Stimulated activated naive CD8-positive, alpha-beta T cell treated with anti-CD3 and anti-CD28 coated beads, Interleukin-15, Interleukin-2, amounts not matched to agents 100 U/mL and 50 U/mL, for 24 hours (primary cell): ENCODE results near the gene RAPGEF2.
"Not testable (repeated sequence)": the region's sequence is repeated elsewhere in the genome, so short reads cannot be mapped to it uniquely, and the experiment has no call there.

ENCODE experiments used
- ATAC-seq: fragments of 150-1000 bp; cut with Tn5 transposase; one replicate; pipeline ENCODE4 v1.10.0; 2021
- DNase-seq: peaks from one replicate; pipeline ENCODE4 v3.0.0; 2021

Gene RAPGEF2

GRCh38 chr4:159315879-159316278 is 213.0 kb downstream of the RAPGEF2 start:
- DNase-seq, ATAC-seq: not testable (repeated sequence)

- ATAC-seq (no peak), DNase-seq (no peak)
These were observed 214.3 kb downstream of the RAPGEF2 start for GRCh38 chr4:159317203-159317602.

DNA sequence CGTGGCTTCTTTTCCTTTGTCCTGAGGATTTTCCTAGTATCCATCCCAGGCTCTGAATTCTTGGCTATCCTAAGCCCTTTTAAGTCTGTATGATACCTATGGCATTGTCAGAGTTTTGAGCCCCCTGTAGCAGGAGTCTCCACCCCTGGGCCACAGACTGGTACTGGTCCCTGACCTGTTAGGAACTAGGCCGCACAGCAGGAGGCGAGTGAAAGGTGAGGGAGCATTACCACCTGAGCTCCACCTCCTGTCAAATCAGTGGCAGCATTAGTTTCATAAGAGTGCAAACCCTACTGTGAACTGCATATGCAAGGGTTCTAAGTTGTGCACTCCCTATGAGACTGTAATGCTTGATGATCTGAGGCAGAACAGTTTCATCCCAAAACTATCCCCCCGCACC is 216.1 kb downstream of the RAPGEF2 start:
- ATAC-seq, result no peak
- no peak for DNase-seq

GRCh38 chr4:159326480-159326879 is 223.6 kb downstream of the RAPGEF2 start:
- DNase-seq (no peak), ATAC-seq (no peak)

- ATAC-seq (no peak), DNase-seq (no peak)
These were observed 225.9 kb downstream of the RAPGEF2 start for GRCh38 chr4:159328766-159329165.

- ATAC-seq (no peak), DNase-seq (no peak)
These were observed 231.6 kb downstream of the RAPGEF2 start for GRCh38 chr4:159334461-159334860.

DNA sequence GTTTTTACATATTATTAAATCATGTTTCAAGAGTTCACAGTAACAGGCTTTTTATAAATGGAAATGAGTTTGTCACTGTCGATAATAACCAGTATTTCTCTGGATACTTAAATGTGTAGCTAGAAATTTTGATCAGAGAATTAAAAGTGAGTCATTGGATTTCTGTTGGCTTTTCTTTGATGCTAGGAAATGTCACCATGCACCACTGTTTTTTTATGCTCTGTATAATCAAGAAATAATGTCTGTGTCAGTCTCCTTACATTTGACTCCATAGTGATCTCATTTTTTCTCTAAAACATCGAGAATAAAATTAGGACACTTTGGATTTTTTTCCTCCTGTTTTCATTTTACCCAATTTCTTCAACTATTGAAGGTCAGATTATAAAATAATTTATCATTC is 234.2 kb downstream of the RAPGEF2 start:
- ATAC-seq, result no peak
- no peak for DNase-seq

DNA sequence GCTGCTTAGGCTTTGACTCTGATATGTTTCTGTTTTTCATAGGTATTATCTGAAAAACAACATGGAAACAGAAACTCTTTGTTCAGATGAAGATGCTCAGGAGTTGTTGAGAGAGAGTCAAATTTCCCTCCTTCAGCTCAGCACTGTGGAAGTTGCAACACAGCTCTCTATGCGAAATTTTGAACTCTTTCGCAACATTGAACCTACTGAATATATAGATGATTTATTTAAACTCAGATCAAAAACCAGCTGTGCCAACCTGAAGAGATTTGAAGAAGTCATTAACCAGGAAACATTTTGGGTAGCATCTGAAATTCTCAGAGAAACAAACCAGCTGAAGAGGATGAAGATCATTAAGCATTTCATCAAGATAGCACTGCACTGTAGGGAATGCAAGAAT is 238.6 kb downstream of the RAPGEF2 start:
- DNase-seq, result no peak
- no peak for ATAC-seq

- ATAC-seq (no peak), DNase-seq (no peak)
These were observed 239.5 kb downstream of the RAPGEF2 start for GRCh38 chr4:159342374-159342773.

GRCh38 chr4:159343116-159343515 is 240.2 kb downstream of the RAPGEF2 start:
- ATAC-seq (no peak), DNase-seq (no peak)

- ATAC-seq (no peak), DNase-seq (no peak)
These were observed 242.0 kb downstream of the RAPGEF2 start for GRCh38 chr4:159344877-159345276.

DNA sequence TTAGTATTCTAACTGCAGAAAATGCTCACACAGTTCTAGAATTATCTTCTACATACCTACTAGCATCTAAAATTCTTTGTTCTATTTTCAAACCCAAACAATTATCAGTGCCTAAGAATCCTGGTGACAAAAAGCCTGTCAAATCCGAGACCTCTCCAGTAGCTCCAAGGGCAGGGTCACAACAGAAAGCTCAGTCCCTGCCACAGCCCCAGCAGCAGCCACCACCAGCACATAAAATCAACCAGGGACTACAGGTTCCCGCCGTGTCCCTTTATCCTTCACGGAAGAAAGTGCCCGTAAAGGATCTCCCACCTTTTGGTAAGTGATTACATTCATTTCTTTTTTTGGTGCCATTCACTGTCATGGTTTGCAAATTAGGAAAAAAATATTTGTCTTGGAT is 243.8 kb downstream of the RAPGEF2 start:
- ATAC-seq, result no peak
- DNase-seq, result no peak

- ATAC-seq (no peak), DNase-seq (no peak)
These were observed 244.9 kb downstream of the RAPGEF2 start for GRCh38 chr4:159347813-159348212.

DNA sequence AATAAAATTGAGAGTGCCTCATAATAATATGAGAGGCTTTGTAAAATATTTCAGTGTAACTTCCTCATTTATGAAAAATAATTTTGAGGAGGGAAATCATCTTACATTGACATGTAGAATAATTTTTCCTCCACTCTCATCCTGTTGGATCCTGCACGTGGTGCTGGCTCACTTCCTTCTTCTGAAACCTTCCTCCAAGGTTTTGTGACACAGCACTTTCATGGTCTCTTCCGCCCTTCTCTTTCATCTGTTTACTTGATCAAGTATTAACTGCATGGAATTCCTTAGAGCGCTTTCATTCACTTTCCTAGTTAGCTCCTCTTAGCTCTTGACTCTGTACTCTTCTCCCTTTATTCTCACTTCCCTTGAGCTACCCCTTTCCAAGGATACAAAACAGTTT is 246.5 kb downstream of the RAPGEF2 start:
- ATAC-seq, result no peak

GRCh38 chr4:159352609-159353008 is 249.7 kb downstream of the RAPGEF2 start:
- no peak for DNase-seq

More for the DNA sequence above, 246.5 kb downstream of the RAPGEF2 start:
- DNase-seq, result no peak

DNA sequence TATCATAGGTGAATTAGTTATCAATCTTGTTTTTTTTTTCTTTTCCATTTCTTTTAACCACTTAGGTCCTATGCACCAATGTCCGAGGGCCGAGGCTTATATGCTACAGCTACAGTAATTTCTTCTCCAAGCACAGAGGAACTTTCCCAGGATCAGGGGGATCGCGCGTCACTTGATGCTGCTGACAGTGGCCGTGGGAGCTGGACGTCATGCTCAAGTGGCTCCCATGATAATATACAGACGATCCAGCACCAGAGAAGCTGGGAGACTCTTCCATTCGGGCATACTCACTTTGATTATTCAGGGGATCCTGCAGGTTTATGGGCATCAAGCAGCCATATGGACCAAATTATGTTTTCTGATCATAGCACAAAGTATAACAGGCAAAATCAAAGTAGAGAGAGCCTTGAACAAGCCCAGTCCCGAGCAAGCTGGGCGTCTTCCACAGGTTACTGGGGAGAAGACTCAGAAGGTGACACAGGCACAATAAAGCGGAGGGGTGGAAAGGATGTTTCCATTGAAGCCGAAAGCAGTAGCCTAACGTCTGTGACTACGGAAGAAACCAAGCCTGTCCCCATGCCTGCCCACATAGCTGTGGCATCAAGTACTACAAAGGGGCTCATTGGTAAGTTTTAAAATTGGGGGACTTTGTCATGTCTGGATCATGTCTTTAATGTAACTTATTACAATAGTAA is 250.7 kb downstream of the RAPGEF2 start:
- no peak for DNase-seq

More at GRCh38 chr4:159352609-159353008, 249.7 kb downstream of the RAPGEF2 start:
- ATAC-seq, result no peak

DNA sequence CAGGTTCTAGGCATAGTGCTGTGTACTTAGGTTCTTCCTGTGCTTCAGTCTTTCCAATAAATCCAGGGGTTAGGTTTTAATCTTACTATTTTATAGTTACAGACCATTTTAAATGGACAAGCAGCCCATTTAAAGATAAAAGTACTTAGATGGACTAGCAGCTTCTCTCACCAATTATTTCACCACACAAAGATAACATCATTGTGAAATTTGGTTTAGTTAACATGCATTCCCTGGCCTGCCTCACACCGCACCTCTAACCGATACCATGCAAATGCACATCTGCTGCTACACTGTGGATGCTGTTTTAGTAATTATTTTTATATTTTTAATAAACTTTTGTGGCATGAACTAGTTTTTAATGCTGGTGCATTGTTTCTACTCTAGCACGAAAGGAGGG is 252.6 kb downstream of the RAPGEF2 start:
- ATAC-seq (no peak), DNase-seq (no peak)

More for the DNA sequence above, 250.7 kb downstream of the RAPGEF2 start:
- ATAC-seq, result no peak

- no peak for ATAC-seq
- no peak for DNase-seq
These were observed 254.5 kb downstream of the RAPGEF2 start for GRCh38 chr4:159357350-159357749.

- ATAC-seq (no peak), DNase-seq (no peak)
These were observed 255.3 kb downstream of the RAPGEF2 start for GRCh38 chr4:159358226-159358625.

- no peak for DNase-seq
- no peak for ATAC-seq
These were observed 257.7 kb downstream of the RAPGEF2 start for GRCh38 chr4:159360549-159360948.

- DNase-seq, result no peak
- no peak for ATAC-seq
These were observed 260.5 kb downstream of the RAPGEF2 start for GRCh38 chr4:159363361-159363760.

DNA sequence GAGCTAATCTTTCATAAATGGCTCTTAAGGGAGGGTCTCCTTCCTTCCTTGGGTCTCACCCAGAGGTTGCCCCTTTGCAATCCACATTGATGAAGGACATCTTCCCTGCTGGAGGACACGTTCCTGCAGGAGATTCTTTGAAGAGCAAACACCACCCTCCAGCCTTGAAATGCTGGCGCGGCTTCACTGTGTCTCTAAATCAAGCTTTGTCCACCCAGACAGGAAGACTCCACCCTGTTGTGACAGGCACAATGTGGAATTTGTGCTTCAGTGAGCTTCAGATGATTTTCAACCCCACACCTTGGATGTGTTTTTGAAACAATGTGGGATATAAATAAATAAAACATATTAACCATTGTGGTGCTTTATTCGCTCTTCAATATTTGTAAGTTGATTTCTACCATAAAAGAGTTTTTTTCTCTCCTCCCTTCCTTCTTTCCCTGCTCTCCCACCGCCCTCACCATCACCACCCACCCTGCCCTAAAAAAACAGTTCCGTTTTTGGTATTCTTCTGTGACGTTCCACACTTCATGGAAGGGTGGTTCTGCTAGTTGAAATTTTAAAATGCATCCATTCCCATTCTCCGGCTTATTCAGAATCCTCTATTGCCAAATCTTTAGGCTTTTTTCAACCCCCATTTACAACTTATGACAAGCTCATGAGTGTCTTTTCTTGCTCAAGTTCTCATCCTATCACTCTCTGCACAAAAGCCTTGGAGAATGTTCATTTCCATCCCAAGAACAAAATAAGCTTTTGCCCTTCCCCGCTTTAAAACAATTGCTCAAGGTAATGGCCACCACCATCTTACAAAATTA is 264.3 kb downstream of the RAPGEF2 start:
- ATAC-seq (no peak), DNase-seq (no peak)

- ATAC-seq (no peak), DNase-seq (no peak)
These were observed 264.9 kb downstream of the RAPGEF2 start for GRCh38 chr4:159367781-159368080.

DNA sequence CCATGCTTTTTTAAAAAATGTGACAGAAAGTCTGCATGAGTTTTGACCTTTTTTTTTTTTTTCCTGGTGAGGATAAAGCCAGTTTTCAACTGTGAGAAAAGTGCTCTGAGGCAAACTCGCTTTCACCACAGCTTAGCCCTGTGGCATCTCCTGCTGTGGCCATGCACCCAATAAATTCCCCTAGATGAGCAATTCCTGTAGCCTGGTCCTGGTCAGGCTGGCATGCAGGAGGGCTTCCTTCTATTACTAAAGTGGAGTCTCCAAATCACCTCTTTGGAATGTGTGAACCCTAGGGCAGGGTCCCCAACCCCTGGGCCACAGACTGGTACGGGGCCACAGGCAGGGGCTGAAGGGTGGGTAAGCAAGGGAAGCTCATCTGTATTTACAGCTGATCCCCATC is 265.4 kb downstream of the RAPGEF2 start:
- no peak for ATAC-seq
- no peak for DNase-seq
